ENCODE measurements around the gene C1orf122.
"Not testable (repeated sequence)": the region's sequence is repeated elsewhere in the genome, so short reads cannot be mapped to it uniquely, and the experiment has no call there.

Gene C1orf122

GRCh38 chr1:37807555-37808368 is at the start of gene C1orf122, which contains the start of gene YRDC:
C1orf122 (plus strand) TSS chr1:37807790; CDS start chr1:37808405, 615 bp downstream.
YRDC (minus strand) TSS chr1:37808208; CDS start chr1:37808180, 28 bp downstream.
- DNase-seq: peak; percentile 92

- DNase-seq: no peak
Observed at GRCh38 chr1:37759451-37759850, 48.1 kb upstream of the C1orf122 start.

GRCh38 chr1:37761416-37762095 is 46.0 kb upstream of the C1orf122 start:
- DNase-seq: no peak

- DNase-seq: no peak
Observed at GRCh38 chr1:37762516-37762915, 45.1 kb upstream of the C1orf122 start.

- DNase-seq: no peak
Observed at GRCh38 chr1:37763791-37764413, 43.7 kb upstream of the C1orf122 start.

GRCh38 chr1:37764414-37764825 is 43.2 kb upstream of the C1orf122 start:
- peak; percentile 9 for DNase-seq

- no peak for DNase-seq
Observed at GRCh38 chr1:37764888-37765441, 42.6 kb upstream of the C1orf122 start, which contains the start of gene EPHA10. EPHA10 (minus strand) TSS chr1:37765120; CDS start chr1:37765066, 54 bp downstream.

- peak; percentile 9 for DNase-seq
Observed at GRCh38 chr1:37765916-37766664, 41.5 kb upstream of the C1orf122 start.

- no peak for DNase-seq
Observed at GRCh38 chr1:37767488-37767887, 40.1 kb upstream of the C1orf122 start.

- DNase-seq: not testable (repeated sequence)
Observed at GRCh38 chr1:37771440-37771839, 36.1 kb upstream of the C1orf122 start.

GRCh38 chr1:37776946-37777516 is 30.6 kb upstream of the C1orf122 start:
- DNase-seq: peak; percentile 14

GRCh38 chr1:37778654-37779053 is 28.9 kb upstream of the C1orf122 start:
- no peak for DNase-seq

- no peak for DNase-seq
Observed at GRCh38 chr1:37782491-37782890, 25.1 kb upstream of the C1orf122 start.

GRCh38 chr1:37792943-37793686 is 14.5 kb upstream of the C1orf122 start:
- DNase-seq: no peak

- peak; percentile 7 for DNase-seq
Observed at GRCh38 chr1:37793773-37794371, 13.7 kb upstream of the C1orf122 start, which contains the start of gene MANEAL. MANEAL (plus strand) TSS chr1:37793847; CDS start chr1:37794183, 336 bp downstream.

GRCh38 chr1:37794372-37795339 is 12.9 kb upstream of the C1orf122 start:
- DNase-seq: no peak

- DNase-seq: peak; percentile 12
Observed at GRCh38 chr1:37795340-37796125, 12.1 kb upstream of the C1orf122 start.

- DNase-seq: no peak
Observed at GRCh38 chr1:37797750-37798345, 9.7 kb upstream of the C1orf122 start.
